PC-3 (cell line): ENCODE data around the gene TMEM25. TPM values are rescaled to one million over a fixed set of nuclear protein-coding genes. Genes with fewer than 3 reads are reported as not detected.

Experiments
- ATAC-seq: fragments of 200-7000 bp; cut with Tn5 transposase; 2 replicates; pipeline ENCODE4 v1.9.1; 2020; ENCODE audit warnings: mild to moderate bottlenecking, moderate library complexity
- BruUV-seq: library from RNA; stranded (reverse); fragments of 400-500 nt; replicated peaks from 2 replicates; lab custom pipeline; 2021; lab: Mats Ljungman, UMichigan
- CTCF ChIA-PET: fragments of 300-600 bp; sonication (Branson Sonifier 250); formaldehyde crosslinking; loops from one replicate; lab custom pipeline; 2022; ENCODE audit warnings: antibody characterized with exemption; lab: Charles Lee
- POLR2A ChIA-PET: fragments of 300-600 bp; sonication (Branson Sonifier 250); formaldehyde crosslinking; loops from one replicate; lab custom pipeline; 2022; ENCODE audit warnings: antibody characterized with exemption; ENCODE audit not compliant: unreplicated experiment; lab: Charles Lee
- DNase-seq: peaks from one replicate; pipeline ENCODE4 v3.0.0-alpha.2; 2015
- H2AFZ ChIP-seq: fragments of 300-600 bp; sonication (generic); 2 replicates; pipeline ENCODE4 v1.6.0; 2016; ENCODE audit warnings: antibody characterized with exemption, low read length
- H3F3A ChIP-seq: fragments of 300-600 bp; sonication (generic); one replicate; pipeline ENCODE4 v1.6.0; 2017; ENCODE audit warnings: antibody characterized with exemption, low read length, control low read depth, mild to moderate bottlenecking; ENCODE audit not compliant: unreplicated experiment
- H3K27ac ChIP-seq: fragments of 300-600 bp; sonication (generic); 2 replicates; pipeline ENCODE4 v1.5.1; 2016; ENCODE audit warnings: mild to moderate bottlenecking, low read length
- H3K27me3 ChIP-seq: fragments of 300-600 bp; sonication (generic); 2 replicates; pipeline ENCODE4 v1.6.1; 2016; ENCODE audit warnings: low read length, mixed read lengths
- H3K36me3 ChIP-seq: fragments of 300-600 bp; sonication (generic); 2 replicates; pipeline ENCODE4 v1.6.1; 2016; ENCODE audit warnings: low read depth, mixed run types, low read length, mixed read lengths
- H3K4me1 ChIP-seq: fragments of 300-600 bp; sonication (generic); 2 replicates; pipeline ENCODE4 v1.5.1; 2016; ENCODE audit warnings: low read length; ENCODE audit not compliant: insufficient read depth
- H3K4me2 ChIP-seq: fragments of 300-600 bp; sonication (generic); 2 replicates; pipeline ENCODE4 v1.6.0; 2016; ENCODE audit warnings: low read length
- H3K4me3 ChIP-seq: fragments of 300-600 bp; sonication (generic); 2 replicates; pipeline ENCODE4 v1.5.1; 2016; ENCODE audit warnings: mild to moderate bottlenecking, low read length, mixed read lengths
- H3K79me2 ChIP-seq: fragments of 300-600 bp; sonication (generic); 2 replicates; pipeline ENCODE4 v1.6.1; 2017; ENCODE audit warnings: low read length, mixed read lengths
- H3K9ac ChIP-seq: fragments of 300-600 bp; sonication (generic); 2 replicates; pipeline ENCODE4 v1.6.0; 2016; ENCODE audit warnings: mild to moderate bottlenecking, low read length
- H3K9me2 ChIP-seq: fragments of 300-600 bp; sonication (generic); replicated peaks from 2 replicates; pipeline ENCODE4 v1.6.1; 2016; ENCODE audit warnings: mixed run types, low read length, mixed read lengths
- H3K9me3 ChIP-seq: fragments of 300-600 bp; sonication (generic); 2 replicates; pipeline ENCODE4 v1.6.1; 2016; ENCODE audit warnings: low read length, mixed read lengths
- H4K20me1 ChIP-seq: fragments of 300-600 bp; sonication (generic); 2 replicates; pipeline ENCODE4 v1.6.1; 2016; ENCODE audit warnings: low read length, mixed read lengths
- CTCF ChIP-seq: fragments of 300-600 bp; sonication (generic); conservative IDR thresholded peaks from 2 replicates; pipeline ENCODE4 v1.5.1; 2017; ENCODE audit warnings: antibody characterized with exemption, low read depth, mild to moderate bottlenecking, low read length
- EZH2 ChIP-seq: fragments of 300-600 bp; sonication (generic); IDR thresholded peaks from one replicate; pipeline ENCODE4 v1.6.1; 2017; ENCODE audit warnings: antibody characterized with exemption, mild to moderate bottlenecking, low read length; ENCODE audit not compliant: unreplicated experiment
- EZH2phosphoT487 ChIP-seq: fragments of 300-600 bp; sonication (generic); IDR thresholded peaks from 2 replicates; pipeline ENCODE4 v1.6.1; 2018; ENCODE audit warnings: mild to moderate bottlenecking, antibody characterized with exemption, low read length, borderline replicate concordance
- intact Hi-C: fragments of 100-400 bp; cut with micrococcal nuclease; formaldehyde crosslinking; loops from 2 replicates; pipeline ENCODE4 v1.9.0; 2023
- total RNA-seq: library from RNA; depleted of rRNA; stranded (reverse); fragments of >200 nt; gene quantifications from 2 replicates; pipeline ENCODE4 v1.2.3, GENCODE V29; 2014

TMEM25 gene
- total RNA-seq, 1 experiment from 2014 or later = 50.4 TPM

- no peak overlapping the region for H2AFZ ChIP-seq
- ATAC-seq (no peak), DNase-seq (no peak)
- H3K9me2 ChIP-seq = no peaks in the 10 kb centered on the region
- no TSS peak for BruUV-seq
- ChIA-PET CTCF (no interaction called here), POLR2A (no interaction called here)
- intact Hi-C loops = no loop called here
- H3K79me2 ChIP-seq = peaks cover 15% of the 10 kb centered on the region; the same call in 1 of the 2 replicates
- H3K9me3 ChIP-seq = no peaks in the 10 kb centered on the region
- H3K4me2 ChIP-seq = no peak overlapping the region
- H3K9ac ChIP-seq = no peak overlapping the region
- H3K27me3 ChIP-seq = no peaks in the 10 kb centered on the region
- no peak for TF ChIP-seq CTCF
- TF ChIP-seq EZH2 = no peak
- no peak for TF ChIP-seq EZH2phosphoT487
- no peaks in the 10 kb centered on the region for H4K20me1 ChIP-seq
- H3F3A ChIP-seq = no peaks in the 10 kb centered on the region
- peaks cover 14% of the 10 kb centered on the region for H3K36me3 ChIP-seq
- H3K27ac ChIP-seq = no peak overlapping the region
- H3K4me1 ChIP-seq = peaks cover 13% of the 10 kb centered on the region
- H3K4me3 ChIP-seq = no peak overlapping the region
These were observed 4.3 kb upstream of the TMEM25 start for GRCh38 chr11:118526688-118527087.

GRCh38 chr11:118527109-118527508 is 3.9 kb upstream of the TMEM25 start, which contains the start of gene TTC36:
TTC36 (plus strand) TSS chr11:118527474; CDS start chr11:118527495, 21 bp downstream.
- Histone ChIP-seq H2AFZ (no peak within 1 kb of the TSS), H3K27ac (no peak within 1 kb of the TSS), H3K9me2 (no peaks in the 10 kb centered on the region), H3K4me1 (peaks cover 17% of the 10 kb centered on the region), H3K79me2 (peaks cover 20% of the 10 kb centered on the region; the same call in 1 of the 2 replicates), H3K4me3 (no peak within 1 kb of the TSS), H3K4me2 (no peak within 1 kb of the TSS), H3F3A (no peaks in the 10 kb centered on the region), H3K9me3 (no peaks in the 10 kb centered on the region), H3K27me3 (no peaks in the 10 kb centered on the region), H3K36me3 (peaks cover 10% of the 10 kb centered on the region), H3K9ac (no peak within 1 kb of the TSS), H4K20me1 (no peaks in the 10 kb centered on the region)
- intact Hi-C loops = no loop called here
- ATAC-seq (no peak), DNase-seq (no peak)
- BruUV-seq = no TSS peak
- TF ChIP-seq CTCF = no peak
- no peak for TF ChIP-seq EZH2
- TF ChIP-seq EZH2phosphoT487 = no peak
- CTCF ChIA-PET = no interaction called here
- POLR2A ChIA-PET = no interaction called here

GRCh38 chr11:118528511-118528910 is 2.5 kb upstream of the TMEM25 start:
- Histone ChIP-seq H3K9ac (no peak overlapping the region), H3K36me3 (peaks cover 4% of the 10 kb centered on the region; the same call in 1 of the 2 replicates), H2AFZ (no peak overlapping the region), H3K27me3 (no peaks in the 10 kb centered on the region), H3K4me1 (peaks cover 18% of the 10 kb centered on the region), H3K27ac (no peak overlapping the region), H3K79me2 (peaks cover 24% of the 10 kb centered on the region; the same call in 1 of the 2 replicates), H3F3A (no peaks in the 10 kb centered on the region), H3K9me2 (no peaks in the 10 kb centered on the region), H3K4me3 (no peak overlapping the region), H4K20me1 (no peaks in the 10 kb centered on the region), H3K4me2 (no peak overlapping the region), H3K9me3 (no peaks in the 10 kb centered on the region)
- ATAC-seq (no peak), DNase-seq (no peak)
- ChIA-PET POLR2A (interaction anchor here (0.6 kb wide), 1 partner anchor 103 kb away, joined by 3 read pairs; no protein-coding TSS in a partner anchor), CTCF (no interaction called here)
- TF ChIP-seq CTCF = no peak
- no peak for TF ChIP-seq EZH2
- no peak for TF ChIP-seq EZH2phosphoT487
- intact Hi-C loops = no loop called here
- no TSS peak for BruUV-seq
